ENCODE results near the gene RBM33.

RBM33 gene

GRCh38 chr7:155792315-155792960, 148.0 kb downstream of the RBM33 start:
- WGBS: 92% methylated on average over 14 of the region's 14 CpGs
- Histone ChIP-seq H3K4me1 (ENCODE audit: control insufficient read depth, insufficient read depth, low read depth, low read length) (peaks cover 15% of the 10 kb centered on the region), H3K27me3 (ENCODE audit: control insufficient read depth in 1 of 2, insufficient read depth in 1 of 2, low read length in 2 of 2) (peaks cover 10 to 17% of the 10 kb centered on the region in 2 experiments), H2BK120ac (ENCODE audit: low read depth, low read length) (no peak overlapping the region), H2BK5ac (ENCODE audit: low read depth, low read length, poor library complexity, severe bottlenecking) (no peak overlapping the region), H3K27ac (ENCODE audit: low read length, poor library complexity, severe bottlenecking) (no peak overlapping the region), H3K4ac (ENCODE audit: low read depth in 1 of 2, low read length in 2 of 2) (no peak overlapping the region), H2AK5ac (ENCODE audit: low read length, severe bottlenecking) (no peak overlapping the region), H3K79me1 (replicated peaks; ENCODE audit: low read length, poor library complexity, severe bottlenecking) (no peaks in the 10 kb centered on the region), H3K36me3 (ENCODE audit: control insufficient read depth in 1 of 2, insufficient read depth in 2 of 2, low read depth in 1 of 2, low read length in 2 of 2) (no peaks in the 10 kb centered on the region), H3K18ac (ENCODE audit: low read depth in 1 of 2, low read length in 2 of 2) (no peak overlapping the region), H3K4me3 (ENCODE audit: insufficient read depth in 1 of 2, low read depth in 1 of 2, low read length in 2 of 2) (no peak overlapping the region), H2BK15ac (ENCODE audit: low read depth, poor library complexity, severe bottlenecking) (no peak overlapping the region), H3K4me2 (ENCODE audit: low read length, poor library complexity, severe bottlenecking) (no peak overlapping the region), H2AFZ (ENCODE audit: low read depth, low read length) (no peak overlapping the region), H3K23ac (ENCODE audit: low read length in 2 of 2) (no peak overlapping the region), H4K8ac (ENCODE audit: low read length) (no peak overlapping the region), H2BK12ac (ENCODE audit: low read length in 2 of 2) (no peak overlapping the region), H3K9ac (ENCODE audit: low read length) (no peak overlapping the region), H4K91ac (ENCODE audit: low read length) (no peak overlapping the region), H3K14ac (ENCODE audit: low read length in 2 of 2) (no peak overlapping the region), H3K9me3 (ENCODE audit: control insufficient read depth, low read length) (no peaks in the 10 kb centered on the region)
- DNase-seq: no peak

GRCh38 chr7:155792999-155793560, 148.6 kb downstream of the RBM33 start:
- Histone ChIP-seq H2BK5ac (ENCODE audit: low read depth, low read length, poor library complexity, severe bottlenecking) (no peak overlapping the region), H2BK12ac (ENCODE audit: low read length in 2 of 2) (no peak overlapping the region), H3K79me1 (replicated peaks; ENCODE audit: low read length, poor library complexity, severe bottlenecking) (no peaks in the 10 kb centered on the region), H3K4me2 (ENCODE audit: low read length, poor library complexity, severe bottlenecking) (no peak overlapping the region), H3K4me1 (ENCODE audit: control insufficient read depth, insufficient read depth, low read depth, low read length) (peaks cover 11% of the 10 kb centered on the region), H3K4me3 (ENCODE audit: insufficient read depth in 1 of 2, low read depth in 1 of 2, low read length in 2 of 2) (no peak overlapping the region), H3K14ac (ENCODE audit: low read length in 2 of 2) (no peak overlapping the region), H3K9me3 (ENCODE audit: control insufficient read depth, low read length) (no peaks in the 10 kb centered on the region), H2BK15ac (ENCODE audit: low read depth, poor library complexity, severe bottlenecking) (no peak overlapping the region), H3K9ac (ENCODE audit: low read length) (no peak overlapping the region), H3K23ac (ENCODE audit: low read length in 2 of 2) (no peak overlapping the region), H3K27me3 (ENCODE audit: control insufficient read depth in 1 of 2, insufficient read depth in 1 of 2, low read length in 2 of 2) (peaks cover 10 to 22% of the 10 kb centered on the region in 2 experiments), H3K4ac (ENCODE audit: low read depth in 1 of 2, low read length in 2 of 2) (no peak overlapping the region), H3K27ac (ENCODE audit: low read length, poor library complexity, severe bottlenecking) (no peak overlapping the region), H3K36me3 (ENCODE audit: control insufficient read depth in 1 of 2, insufficient read depth in 2 of 2, low read depth in 1 of 2, low read length in 2 of 2) (no peaks in the 10 kb centered on the region), H4K8ac (ENCODE audit: low read length) (no peak overlapping the region), H2BK120ac (ENCODE audit: low read depth, low read length) (no peak overlapping the region), H2AFZ (ENCODE audit: low read depth, low read length) (no peak overlapping the region), H4K91ac (ENCODE audit: low read length) (no peak overlapping the region), H2AK5ac (ENCODE audit: low read length, severe bottlenecking) (no peak overlapping the region), H3K18ac (ENCODE audit: low read depth in 1 of 2, low read length in 2 of 2) (no peak overlapping the region)
- 83% methylated on average over 11 of the region's 11 CpGs for WGBS
- DNase-seq: no peak

- Histone ChIP-seq H3K36me3 (ENCODE audit: control insufficient read depth in 1 of 2, insufficient read depth in 2 of 2, low read depth in 1 of 2, low read length in 2 of 2) (no peaks in the 10 kb centered on the region), H3K27ac (ENCODE audit: low read length, poor library complexity, severe bottlenecking) (no peak overlapping the region), H3K9ac (ENCODE audit: low read length) (no peak overlapping the region), H2BK15ac (ENCODE audit: low read depth, poor library complexity, severe bottlenecking) (no peak overlapping the region), H4K91ac (ENCODE audit: low read length) (no peak overlapping the region), H2BK120ac (ENCODE audit: low read depth, low read length) (no peak overlapping the region), H3K4me2 (ENCODE audit: low read length, poor library complexity, severe bottlenecking) (no peak overlapping the region), H3K9me3 (ENCODE audit: control insufficient read depth, low read length) (no peaks in the 10 kb centered on the region), H3K4ac (ENCODE audit: low read depth in 1 of 2, low read length in 2 of 2) (no peak overlapping the region), H3K4me1 (ENCODE audit: control insufficient read depth, insufficient read depth, low read depth, low read length) (peaks cover 7% of the 10 kb centered on the region), H3K18ac (ENCODE audit: low read depth in 1 of 2, low read length in 2 of 2) (no peak overlapping the region), H3K4me3 (ENCODE audit: insufficient read depth in 1 of 2, low read depth in 1 of 2, low read length in 2 of 2) (no peak overlapping the region), H3K14ac (ENCODE audit: low read length in 2 of 2) (no peak overlapping the region), H2AK5ac (ENCODE audit: low read length, severe bottlenecking) (no peak overlapping the region), H4K8ac (ENCODE audit: low read length) (no peak overlapping the region), H2BK12ac (ENCODE audit: low read length in 2 of 2) (no peak overlapping the region), H2BK5ac (ENCODE audit: low read depth, low read length, poor library complexity, severe bottlenecking) (no peak overlapping the region), H3K27me3 (ENCODE audit: control insufficient read depth in 1 of 2, insufficient read depth in 1 of 2, low read length in 2 of 2) (peaks cover 10 to 27% of the 10 kb centered on the region in 2 experiments), H2AFZ (ENCODE audit: low read depth, low read length) (no peak overlapping the region), H3K23ac (ENCODE audit: low read length in 2 of 2) (no peak overlapping the region), H3K79me1 (replicated peaks; ENCODE audit: low read length, poor library complexity, severe bottlenecking) (no peaks in the 10 kb centered on the region)
- WGBS: 95% methylated on average over 4 of the region's 4 CpGs
- no peak for DNase-seq
These were observed 149.3 kb downstream of the RBM33 start for GRCh38 chr7:155793720-155794119.

GRCh38 chr7:155794196-155794595, 149.7 kb downstream of the RBM33 start:
- H2AFZ ChIP-seq (ENCODE audit: low read depth, low read length): no peak overlapping the region
- H2BK120ac ChIP-seq (ENCODE audit: low read depth, low read length): no peak overlapping the region
- no peaks in the 10 kb centered on the region for H3K9me3 ChIP-seq (ENCODE audit: control insufficient read depth, low read length)
- H3K4me3 ChIP-seq (ENCODE audit: insufficient read depth in 1 of 2, low read depth in 1 of 2, low read length in 2 of 2): no peak overlapping the region
- H3K14ac ChIP-seq (ENCODE audit: low read length in 2 of 2): no peak overlapping the region
- peaks cover 3% of the 10 kb centered on the region for H3K4me1 ChIP-seq (ENCODE audit: control insufficient read depth, insufficient read depth, low read depth, low read length)
- H4K8ac ChIP-seq (ENCODE audit: low read length): no peak overlapping the region
- no peaks in the 10 kb centered on the region for H3K79me1 ChIP-seq (replicated peaks; ENCODE audit: low read length, poor library complexity, severe bottlenecking)
- H2BK12ac ChIP-seq (ENCODE audit: low read length in 2 of 2): no peak overlapping the region
- no peak overlapping the region for H4K91ac ChIP-seq (ENCODE audit: low read length)
- no peak overlapping the region for H3K23ac ChIP-seq (ENCODE audit: low read length in 2 of 2)
- H2BK15ac ChIP-seq (ENCODE audit: low read depth, poor library complexity, severe bottlenecking): no peak overlapping the region
- H3K27ac ChIP-seq (ENCODE audit: low read length, poor library complexity, severe bottlenecking): no peak overlapping the region
- H2BK5ac ChIP-seq (ENCODE audit: low read depth, low read length, poor library complexity, severe bottlenecking): no peak overlapping the region
- H3K18ac ChIP-seq (ENCODE audit: low read depth in 1 of 2, low read length in 2 of 2): no peak overlapping the region
- no peak overlapping the region for H3K4me2 ChIP-seq (ENCODE audit: low read length, poor library complexity, severe bottlenecking)
- no peak for DNase-seq
- no peak overlapping the region for H3K9ac ChIP-seq (ENCODE audit: low read length)
- 83% methylated on average over 9 of the region's 9 CpGs for WGBS
- no peak overlapping the region for H2AK5ac ChIP-seq (ENCODE audit: low read length, severe bottlenecking)
- no peaks in the 10 kb centered on the region for H3K36me3 ChIP-seq (ENCODE audit: control insufficient read depth in 1 of 2, insufficient read depth in 2 of 2, low read depth in 1 of 2, low read length in 2 of 2)
- H3K27me3 ChIP-seq (ENCODE audit: control insufficient read depth in 1 of 2, insufficient read depth in 1 of 2, low read length in 2 of 2): peaks cover 13 to 32% of the 10 kb centered on the region in 2 experiments
- H3K4ac ChIP-seq (ENCODE audit: low read depth in 1 of 2, low read length in 2 of 2): no peak overlapping the region
